Vagina (tissue), 2 donors: Measurements from ENCODE around the gene SLC35A5.

Experiments
- CTCF ChIP-seq, 3 experiments: fragments of 450-650 bp in 2 of 3; fragments of 200-600 bp in 1 of 3; sonication (generic) in 1 of 3; IDR thresholded peaks; one replicate each; pipeline ENCODE4 v1.5.1; 2017 to 2019; ENCODE audit warnings: antibody characterized with exemption in 3 of 3, mild to moderate bottlenecking in 2 of 3, moderate library complexity in 2 of 3
- POLR2A ChIP-seq, 2 donors: fragments of 450-650 bp; IDR thresholded peaks; one replicate each; pipeline ENCODE4 v1.6.1; 2017; ENCODE audit warnings: antibody characterized with exemption in 2 of 2, mild to moderate bottlenecking in 2 of 2, moderate library complexity in 2 of 2

DNA sequence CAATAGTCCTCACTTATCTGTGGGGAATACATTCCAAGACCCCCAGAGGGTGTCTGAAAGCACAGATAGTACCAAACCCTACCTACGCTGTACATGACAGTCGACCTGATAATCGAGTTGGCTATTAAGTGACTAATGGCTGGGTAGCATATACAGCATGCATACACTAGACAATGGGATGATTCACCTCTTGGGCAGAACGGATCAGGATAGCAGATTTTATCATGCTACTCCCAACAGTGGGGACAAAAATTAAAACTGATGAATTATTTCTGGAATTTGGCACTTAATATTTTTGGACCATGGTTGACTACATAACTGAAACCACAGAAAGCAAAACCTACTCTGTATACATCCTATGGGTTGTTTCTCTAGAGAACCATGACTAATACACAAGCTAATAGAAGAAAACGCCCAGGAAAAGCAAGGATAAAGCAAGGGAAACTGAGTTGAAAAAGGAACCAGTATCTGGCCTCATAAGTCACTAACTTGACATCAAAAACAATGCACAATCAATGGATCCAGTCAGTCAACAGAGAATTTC, 15.6 kb upstream of the SLC35A5 start:
- TF ChIP-seq CTCF (IDR thresholded peaks at IDR 0.05): no peak
- TF ChIP-seq POLR2A (IDR thresholded peaks at IDR 0.05): no peak
